Panc1 (cell line): Measurements from ENCODE around the gene FLYWCH2. TPM values are rescaled to one million over a fixed set of nuclear protein-coding genes. Genes with fewer than 3 reads are reported as not detected.
"Not testable (repeated sequence)": the region's sequence is repeated elsewhere in the genome, so short reads cannot be mapped to it uniquely, and the experiment has no call there.

ENCODE experiments used
- ATAC-seq: fragments of 200-7000 bp; cut with Tn5 transposase; 2 replicates; pipeline ENCODE4 v1.9.1; 2020; ENCODE audit warnings: mild to moderate bottlenecking, moderate library complexity
- BruUV-seq: library from RNA; stranded (reverse); fragments of 400-500 nt; replicated peaks from 2 replicates; lab custom pipeline; 2021; lab: Mats Ljungman, UMichigan
- CTCF ChIA-PET: fragments of 300-600 bp; sonication (Branson Sonifier 250); formaldehyde crosslinking; loops from one replicate; lab custom pipeline; 2022; ENCODE audit warnings: antibody characterized with exemption; lab: Charles Lee
- POLR2A ChIA-PET: fragments of 300-600 bp; sonication (Branson Sonifier 250); formaldehyde crosslinking; loops from one replicate; lab custom pipeline; 2022; ENCODE audit warnings: antibody characterized with exemption; lab: Charles Lee
- DNase-seq: peaks from one replicate; pipeline ENCODE4 v3.0.0-alpha.2; 2010; ENCODE audit warnings: low read depth, low spot score
- H3K27ac ChIP-seq: 2 replicates; pipeline ENCODE4 v1.5.1; 2011; ENCODE audit warnings: mild to moderate bottlenecking, low read length, inconsistent platforms
- H3K27me3 ChIP-seq: fragments of 200-500 bp; sonication (Bioruptor generic); 2 replicates; pipeline ENCODE4 v1.6.0; 2014; ENCODE audit warnings: low read length, inconsistent platforms; ENCODE audit not compliant: control insufficient read depth, insufficient read depth
- H3K36me3 ChIP-seq: fragments of 200-500 bp; sonication (Bioruptor generic); 2 replicates; pipeline ENCODE4 v1.5.1; 2014; ENCODE audit warnings: inconsistent platforms, mild to moderate bottlenecking, low read length, moderate library complexity; ENCODE audit not compliant: control insufficient read depth, insufficient read depth
- H3K4me1 ChIP-seq: 2 replicates; pipeline ENCODE4 v1.5.1; 2011; ENCODE audit warnings: inconsistent platforms, mild to moderate bottlenecking, low read length, moderate library complexity; ENCODE audit not compliant: control insufficient read depth, insufficient read depth
- H3K4me3 ChIP-seq, 2 experiments: 2 replicates each; pipeline ENCODE4 v1.5.1; 2011 to 2012; ENCODE audit warnings: low read depth in 2 of 2, low read length in 2 of 2, mild to moderate bottlenecking in 2 of 2, inconsistent platforms in 1 of 2, moderate library complexity in 1 of 2
- H3K9me3 ChIP-seq: fragments of 200-500 bp; sonication (Bioruptor generic); 2 replicates; pipeline ENCODE4 v1.5.1; 2014; ENCODE audit warnings: low read depth, mild to moderate bottlenecking, inconsistent platforms, low read length, moderate library complexity; ENCODE audit not compliant: control insufficient read depth, insufficient read depth
- POLR2AphosphoS5 ChIP-seq: IDR thresholded peaks from 2 replicates; pipeline ENCODE4 v1.6.1; 2012; ENCODE audit warnings: mild to moderate bottlenecking, low read depth, low read length, moderate library complexity
- SIN3A ChIP-seq: IDR thresholded peaks from 2 replicates; pipeline ENCODE4 v1.6.1; 2012; ENCODE audit warnings: low read depth, mild to moderate bottlenecking, low read length, moderate library complexity, borderline replicate concordance; ENCODE audit not compliant: insufficient read depth
- TCF7L2 ChIP-seq: IDR thresholded peaks from 2 replicates; pipeline ENCODE4 v1.6.1; 2011; ENCODE audit warnings: mild to moderate bottlenecking, low read depth, low read length, inconsistent platforms
- in situ Hi-C: cut with HindIII; loops from 2 replicates; pipeline ENCODE4 v1.10.0; 2016; ENCODE audit warnings: low sequenced_read_pairs, low pct_unique_long_range_greater_than_20kb
- intact Hi-C: fragments of 100-400 bp; cut with micrococcal nuclease; formaldehyde crosslinking; loops from one replicate; pipeline ENCODE4 v1.10.0; 2022; ENCODE audit not compliant: unreplicated experiment
- total RNA-seq: library from RNA; stranded (reverse); gene quantifications from one replicate; pipeline ENCODE4 v1.2.1, GENCODE V29; 2021; ENCODE audit not compliant: unreplicated experiment
- TF ChIP-seq, protein P1 (sequence below): fragments of 450-650 bp; IDR thresholded peaks from 2 replicates; pipeline ENCODE4 v1.5.1; 2017; ENCODE audit warnings: mild to moderate bottlenecking
- TF ChIP-seq, protein P2 (sequence below), 2 experiments: IDR thresholded peaks; 2 replicates each; pipeline ENCODE4 v1.6.1; 2011 to 2012; ENCODE audit warnings: low read depth in 2 of 2, control low read depth in 1 of 2, low read length in 1 of 2, mild to moderate bottlenecking in 1 of 2, moderate library complexity in 1 of 2; ENCODE audit not compliant: insufficient read depth in 1 of 2

The FLYWCH2 gene
- total RNA-seq, 1 experiment from 2014 or later, result 77.3 TPM

DNA sequence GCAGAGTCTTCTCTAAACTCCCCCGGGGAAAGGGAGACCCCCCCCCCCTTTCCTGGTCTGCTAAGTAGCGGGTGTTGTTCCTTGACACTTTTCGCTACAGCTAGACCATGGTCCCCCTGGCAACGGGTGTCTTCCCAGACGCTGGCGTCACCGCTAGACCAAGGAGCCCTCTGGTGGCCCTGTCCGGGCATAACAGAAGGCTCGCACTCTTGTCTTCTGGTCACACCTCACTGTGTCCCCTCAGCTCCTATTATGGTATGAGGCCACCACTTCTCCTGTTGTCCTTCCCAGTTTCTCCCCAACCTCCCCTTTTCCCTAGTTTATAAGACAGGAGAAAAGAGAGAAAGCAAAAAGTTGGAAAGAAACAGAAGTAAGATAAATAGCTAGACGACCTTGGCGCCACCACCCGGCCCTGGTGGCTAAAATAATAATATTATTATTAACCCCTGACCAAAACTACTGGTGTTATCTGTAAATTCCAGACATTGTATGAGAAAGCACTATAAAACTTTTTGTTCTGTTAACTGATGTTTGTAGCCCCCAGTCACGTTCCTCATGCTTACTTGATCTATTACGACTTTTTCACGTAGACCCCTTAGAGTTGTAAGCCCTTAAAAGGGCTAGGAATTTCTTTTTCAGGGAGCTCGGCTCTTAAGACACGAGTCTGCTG, 24.2 kb downstream of the FLYWCH2 start:
- DNase-seq, H3K27ac ChIP-seq, ATAC-seq, in situ Hi-C loops, H3K9me3 ChIP-seq, H3K36me3 ChIP-seq, POLR2A ChIA-PET, intact Hi-C loops, H3K27me3 ChIP-seq, H3K4me1 ChIP-seq, BruUV-seq: not testable (repeated sequence)
- peak overlapping the region in 1 of 2 experiments; percentile 58; a peak in 2 of 4 replicates for H3K4me3 ChIP-seq
- TF ChIP-seq, protein P1, sequence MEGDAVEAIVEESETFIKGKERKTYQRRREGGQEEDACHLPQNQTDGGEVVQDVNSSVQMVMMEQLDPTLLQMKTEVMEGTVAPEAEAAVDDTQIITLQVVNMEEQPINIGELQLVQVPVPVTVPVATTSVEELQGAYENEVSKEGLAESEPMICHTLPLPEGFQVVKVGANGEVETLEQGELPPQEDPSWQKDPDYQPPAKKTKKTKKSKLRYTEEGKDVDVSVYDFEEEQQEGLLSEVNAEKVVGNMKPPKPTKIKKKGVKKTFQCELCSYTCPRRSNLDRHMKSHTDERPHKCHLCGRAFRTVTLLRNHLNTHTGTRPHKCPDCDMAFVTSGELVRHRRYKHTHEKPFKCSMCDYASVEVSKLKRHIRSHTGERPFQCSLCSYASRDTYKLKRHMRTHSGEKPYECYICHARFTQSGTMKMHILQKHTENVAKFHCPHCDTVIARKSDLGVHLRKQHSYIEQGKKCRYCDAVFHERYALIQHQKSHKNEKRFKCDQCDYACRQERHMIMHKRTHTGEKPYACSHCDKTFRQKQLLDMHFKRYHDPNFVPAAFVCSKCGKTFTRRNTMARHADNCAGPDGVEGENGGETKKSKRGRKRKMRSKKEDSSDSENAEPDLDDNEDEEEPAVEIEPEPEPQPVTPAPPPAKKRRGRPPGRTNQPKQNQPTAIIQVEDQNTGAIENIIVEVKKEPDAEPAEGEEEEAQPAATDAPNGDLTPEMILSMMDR, result peak; percentile 93
- CTCF ChIA-PET, result interaction anchor here (0.7 to 2.2 kb wide), 3 partner anchors 16 to 268 kb away, joined by 3 to 12 read pairs (median 4); no protein-coding TSS in a partner anchor

DNA sequence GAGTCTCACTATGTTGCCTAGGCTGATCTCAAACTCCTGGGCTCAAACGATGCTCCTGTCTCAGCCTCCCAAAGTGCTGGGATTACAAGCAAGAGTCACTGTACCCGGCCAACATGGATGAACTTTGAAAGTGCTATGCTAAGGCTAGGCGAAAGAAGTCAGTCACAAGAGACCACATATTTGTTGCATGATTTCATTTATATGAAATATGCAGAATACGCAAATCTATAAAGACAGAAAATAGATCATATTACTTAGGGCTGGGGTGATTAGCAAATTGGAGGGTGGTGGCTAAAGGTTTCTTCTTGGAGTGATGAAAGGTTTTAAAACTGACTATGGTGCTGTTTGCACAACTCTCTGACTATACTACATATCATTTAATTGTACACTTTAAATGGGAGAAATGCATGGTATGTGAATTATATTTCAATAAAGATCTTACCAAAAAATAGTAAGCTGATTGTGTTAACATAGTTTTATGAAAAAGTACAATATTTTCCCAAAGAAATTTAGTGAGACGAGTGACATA, 27.5 kb downstream of the FLYWCH2 start:
- Histone ChIP-seq H3K36me3 (peaks cover 2% of the 10 kb centered on the region; the same call in 1 of the 2 replicates), H3K4me3 (no peak overlapping the region), H3K9me3 (no peaks in the 10 kb centered on the region), H3K27me3 (no peaks in the 10 kb centered on the region), H3K27ac (peak overlapping the region; percentile 46; the same call in 1 of the 2 replicates), H3K4me1 (peaks cover 10% of the 10 kb centered on the region)
- ATAC-seq (no peak), DNase-seq (no peak)
- POLR2A ChIA-PET, result no interaction called here
- in situ Hi-C loops, result no loop called here
- no TSS peak for BruUV-seq
- intact Hi-C loops, result no loop called here
- CTCF ChIA-PET, result no interaction called here
- TF ChIP-seq, protein P2, sequence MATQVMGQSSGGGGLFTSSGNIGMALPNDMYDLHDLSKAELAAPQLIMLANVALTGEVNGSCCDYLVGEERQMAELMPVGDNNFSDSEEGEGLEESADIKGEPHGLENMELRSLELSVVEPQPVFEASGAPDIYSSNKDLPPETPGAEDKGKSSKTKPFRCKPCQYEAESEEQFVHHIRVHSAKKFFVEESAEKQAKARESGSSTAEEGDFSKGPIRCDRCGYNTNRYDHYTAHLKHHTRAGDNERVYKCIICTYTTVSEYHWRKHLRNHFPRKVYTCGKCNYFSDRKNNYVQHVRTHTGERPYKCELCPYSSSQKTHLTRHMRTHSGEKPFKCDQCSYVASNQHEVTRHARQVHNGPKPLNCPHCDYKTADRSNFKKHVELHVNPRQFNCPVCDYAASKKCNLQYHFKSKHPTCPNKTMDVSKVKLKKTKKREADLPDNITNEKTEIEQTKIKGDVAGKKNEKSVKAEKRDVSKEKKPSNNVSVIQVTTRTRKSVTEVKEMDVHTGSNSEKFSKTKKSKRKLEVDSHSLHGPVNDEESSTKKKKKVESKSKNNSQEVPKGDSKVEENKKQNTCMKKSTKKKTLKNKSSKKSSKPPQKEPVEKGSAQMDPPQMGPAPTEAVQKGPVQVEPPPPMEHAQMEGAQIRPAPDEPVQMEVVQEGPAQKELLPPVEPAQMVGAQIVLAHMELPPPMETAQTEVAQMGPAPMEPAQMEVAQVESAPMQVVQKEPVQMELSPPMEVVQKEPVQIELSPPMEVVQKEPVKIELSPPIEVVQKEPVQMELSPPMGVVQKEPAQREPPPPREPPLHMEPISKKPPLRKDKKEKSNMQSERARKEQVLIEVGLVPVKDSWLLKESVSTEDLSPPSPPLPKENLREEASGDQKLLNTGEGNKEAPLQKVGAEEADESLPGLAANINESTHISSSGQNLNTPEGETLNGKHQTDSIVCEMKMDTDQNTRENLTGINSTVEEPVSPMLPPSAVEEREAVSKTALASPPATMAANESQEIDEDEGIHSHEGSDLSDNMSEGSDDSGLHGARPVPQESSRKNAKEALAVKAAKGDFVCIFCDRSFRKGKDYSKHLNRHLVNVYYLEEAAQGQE (IDR thresholded peaks at IDR 0.05; ENCODE audit: insufficient read depth in 1 of 2, low read depth in 2 of 2, low read length in 1 of 2), result no peak
- no peak for TF ChIP-seq SIN3A
- no peak for TF ChIP-seq TCF7L2
- TF ChIP-seq, protein P1, result no peak
- TF ChIP-seq POLR2AphosphoS5, result no peak
